ENCODE data around the gene FGD6.
"Not testable (repeated sequence)": the region's sequence is repeated elsewhere in the genome, so short reads cannot be mapped to it uniquely, and the experiment has no call there.

The FGD6 gene

GRCh38 chr12:95217377-95218149 lies at the start of gene FGD6, which contains the start of gene VEZT:
FGD6 (minus strand) TSS chr12:95217467; CDS start chr12:95217240, 227 bp downstream.
VEZT (plus strand) TSS chr12:95217807; CDS start chr12:95217851, 44 bp downstream.
- peak; percentile 99 for DNase-seq

- no peak for DNase-seq
These were observed 49.0 kb upstream of the FGD6 start for GRCh38 chr12:95266254-95266653.

GRCh38 chr12:95265765-95266164 lies 48.5 kb upstream of the FGD6 start:
- DNase-seq, result no peak

GRCh38 chr12:95262808-95263207 lies 45.5 kb upstream of the FGD6 start:
- DNase-seq, result peak; percentile 64

DNA sequence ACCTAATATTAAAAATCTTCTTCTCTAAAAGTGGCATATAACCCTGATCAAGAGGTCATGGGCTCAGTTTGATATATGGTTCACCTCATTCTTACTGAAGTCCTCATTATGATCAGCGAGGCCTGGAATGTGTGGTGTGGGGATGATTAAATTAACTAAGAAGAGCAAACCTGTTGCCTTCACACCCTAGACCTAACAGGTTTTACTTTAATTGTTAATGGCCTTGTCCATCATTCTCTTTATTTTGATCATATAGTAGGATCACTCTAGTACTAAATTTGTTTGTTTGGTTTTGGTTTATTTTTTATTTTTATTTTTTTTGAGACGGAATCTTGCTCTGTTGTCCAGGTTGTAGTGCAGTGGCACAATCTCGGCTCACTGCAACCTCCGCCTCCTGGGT lies 43.8 kb upstream of the FGD6 start:
- no peak for DNase-seq

GRCh38 chr12:95259368-95259767 lies 42.1 kb upstream of the FGD6 start:
- no peak for DNase-seq

GRCh38 chr12:95258803-95259202 lies 41.5 kb upstream of the FGD6 start:
- DNase-seq, result no peak

DNA sequence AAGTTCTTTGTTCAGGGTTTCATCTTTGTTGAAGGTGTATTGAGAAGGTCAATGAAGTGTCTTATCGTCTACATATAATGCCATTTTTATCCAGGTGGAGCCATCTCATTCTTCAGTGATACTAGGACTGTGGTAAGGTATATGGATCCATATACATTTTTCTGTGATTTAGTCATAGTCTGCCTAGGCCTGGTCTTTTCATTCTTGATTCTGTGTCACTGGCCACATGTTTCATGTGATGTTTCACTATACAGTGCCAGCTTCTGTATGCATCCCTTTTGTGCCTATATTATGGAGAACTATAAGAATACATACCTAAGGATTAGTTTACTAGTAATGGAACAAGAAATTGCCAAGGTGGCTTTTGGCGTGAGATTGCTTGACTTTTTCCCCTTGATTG lies 40.9 kb upstream of the FGD6 start:
- DNase-seq, result no peak

- DNase-seq, result no peak
These were observed 40.3 kb upstream of the FGD6 start for GRCh38 chr12:95257541-95257940.

DNA sequence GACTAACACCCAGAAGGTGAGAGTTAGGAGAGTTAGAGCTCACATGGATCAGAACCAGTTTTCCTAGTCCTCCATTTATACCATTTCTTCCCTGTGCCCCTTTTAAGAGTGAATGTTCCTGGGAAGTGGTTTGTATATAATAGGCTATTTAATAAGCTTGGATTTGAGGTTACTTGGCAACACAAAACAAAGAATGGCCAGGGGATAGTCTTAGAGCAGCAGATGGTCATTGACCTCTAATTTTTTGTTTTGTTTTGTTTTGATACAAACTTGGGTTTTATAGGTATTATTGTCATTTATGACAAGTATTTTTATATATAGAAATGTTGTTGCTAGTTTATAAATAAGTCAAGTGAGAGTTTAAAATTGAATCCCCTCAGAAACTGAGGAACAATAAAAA lies 36.1 kb upstream of the FGD6 start:
- no peak for DNase-seq

GRCh38 chr12:95248604-95249360 lies 31.5 kb upstream of the FGD6 start:
- no peak for DNase-seq

GRCh38 chr12:95248095-95248494 lies 30.8 kb upstream of the FGD6 start:
- DNase-seq, result no peak

- DNase-seq, result no peak
These were observed 27.1 kb upstream of the FGD6 start for GRCh38 chr12:95244350-95244749.

GRCh38 chr12:95243497-95244183 lies 26.4 kb upstream of the FGD6 start:
- no peak for DNase-seq

DNA sequence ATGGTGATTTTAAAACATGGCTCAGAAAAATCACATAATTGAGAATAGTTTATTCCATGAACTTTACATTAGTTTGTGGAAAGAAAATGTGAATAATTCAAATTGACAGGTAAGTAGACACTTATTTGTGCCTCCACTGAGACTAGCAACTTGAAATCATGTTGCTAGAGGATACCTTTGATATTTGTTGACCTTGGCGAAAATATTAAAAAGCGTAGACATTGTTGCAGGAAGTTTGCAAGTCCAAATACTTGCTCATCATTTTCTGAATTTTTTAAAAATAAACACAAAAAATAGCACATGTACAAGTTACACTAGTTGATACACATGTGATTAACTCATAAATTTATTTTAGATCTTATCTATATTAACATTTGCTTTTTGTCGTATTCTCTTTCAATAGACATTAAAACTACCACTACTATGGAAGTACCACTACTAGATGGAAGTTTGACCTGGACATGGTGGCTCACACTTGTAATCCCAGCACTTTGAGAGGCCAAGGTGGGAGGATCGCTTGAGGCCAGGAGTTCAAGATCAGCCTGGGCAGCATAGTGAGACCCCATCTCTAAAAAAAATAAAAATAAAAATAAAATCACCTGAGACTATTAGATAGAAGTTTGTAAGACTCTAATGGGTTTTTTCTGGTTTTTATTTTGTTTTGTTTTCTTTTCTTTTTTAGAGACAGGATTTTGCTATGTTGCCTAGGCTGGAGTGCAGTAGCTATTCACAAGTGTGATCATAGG lies 24.7 kb upstream of the FGD6 start:
- no peak for DNase-seq

DNA sequence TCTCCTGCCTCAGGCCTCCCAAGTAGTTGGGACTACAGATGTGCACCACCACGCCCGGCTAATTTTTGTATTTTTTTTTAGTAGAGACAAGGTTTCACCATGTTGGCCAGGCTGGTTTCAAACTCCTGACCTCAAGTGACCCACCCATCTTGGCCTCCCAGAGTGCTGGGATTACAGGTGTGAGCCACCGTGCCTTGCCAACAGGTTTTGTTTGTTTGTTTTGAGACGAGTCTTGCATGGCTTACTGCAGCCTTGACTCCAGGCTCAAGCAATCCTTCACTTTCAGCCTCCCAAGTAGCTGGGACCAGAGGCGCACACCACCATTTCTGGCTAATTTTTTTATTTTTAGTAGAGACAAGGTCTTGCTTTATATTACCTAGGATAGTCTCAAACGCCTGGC lies 23.9 kb upstream of the FGD6 start:
- not testable (repeated sequence) for DNase-seq

DNA sequence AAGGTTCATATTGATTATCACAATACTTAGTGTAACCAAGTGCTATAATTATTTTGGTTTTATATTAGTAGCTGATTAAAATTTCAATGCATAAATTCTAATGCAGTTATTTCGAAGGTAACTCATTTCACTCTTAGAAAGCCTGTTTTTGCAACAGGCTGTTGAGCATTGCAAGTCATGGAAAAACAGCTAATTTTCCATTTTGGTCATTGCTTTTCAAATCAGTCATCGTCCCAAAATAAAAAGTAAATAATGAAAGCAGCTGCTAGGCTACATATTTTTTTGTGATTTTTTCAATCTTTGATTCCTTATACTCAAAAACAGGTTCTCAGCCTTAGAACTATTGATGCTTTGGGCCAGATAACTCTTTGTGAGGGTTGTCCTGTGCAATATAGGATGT lies 23.3 kb upstream of the FGD6 start:
- DNase-seq, result no peak

GRCh38 chr12:95239835-95240234 lies 22.6 kb upstream of the FGD6 start:
- not testable (repeated sequence) for DNase-seq

- DNase-seq, result no peak
These were observed 21.9 kb upstream of the FGD6 start for GRCh38 chr12:95239216-95239615.

GRCh38 chr12:95238150-95238549 lies 20.9 kb upstream of the FGD6 start:
- no peak for DNase-seq

GRCh38 chr12:95237315-95237714 lies 20.0 kb upstream of the FGD6 start:
- DNase-seq, result no peak

DNA sequence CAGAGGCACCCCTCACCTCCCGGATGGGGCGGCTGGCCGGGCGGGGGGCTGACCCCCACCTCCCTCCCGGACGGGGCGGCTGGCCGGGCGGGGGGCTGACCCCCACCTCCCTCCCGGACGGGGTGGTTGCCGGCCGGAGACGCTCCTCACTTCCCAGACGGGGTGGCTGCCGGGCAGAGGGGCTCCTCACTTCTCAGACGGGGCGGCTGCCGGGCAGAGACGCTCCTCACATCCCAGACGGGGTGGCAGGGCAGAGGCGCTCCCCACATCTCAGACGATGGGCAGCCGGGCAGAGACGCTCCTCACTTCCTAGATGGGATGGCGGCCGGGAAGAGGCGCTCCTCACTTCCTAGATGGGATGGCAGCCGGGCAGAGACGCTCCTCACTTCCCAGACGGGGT lies 18.4 kb upstream of the FGD6 start:
- not testable (repeated sequence) for DNase-seq

- not testable (repeated sequence) for DNase-seq
These were observed 16.9 kb upstream of the FGD6 start for GRCh38 chr12:95234187-95234586.

Measured in NCI-H226 (cell line).